ENCODE measurements around the gene DNASE2.

- no peak for TF ChIP-seq CTCF (IDR thresholded peaks at IDR 0.05; ENCODE audit: insufficient read depth, low read length, poor library complexity, severe bottlenecking)
- TF ChIP-seq EZH2phosphoT487 (conservative IDR thresholded peaks at IDR 0.05; ENCODE audit: low read length): no peak
Measured at GRCh38 chr19:12893582-12893981, 12.3 kb upstream of the DNASE2 start.
